Esophagus muscularis mucosa (tissue), 3 donors: ENCODE results near the gene GRIFIN.

Experiments used
- CTCF ChIP-seq, 3 experiments: fragments of 200-600 bp in 2 of 3; fragments of 450-650 bp in 1 of 3; sonication (generic) in 2 of 3; IDR thresholded peaks; one replicate each; pipeline ENCODE4 v1.5.1; 2017 to 2019; ENCODE audit warnings: antibody characterized with exemption in 3 of 3, mild to moderate bottlenecking in 2 of 3, moderate library complexity in 1 of 3
- POLR2AphosphoS5 ChIP-seq, 2 donors: sonication (generic); formaldehyde crosslinking; IDR thresholded peaks; one replicate each; pipeline ENCODE4 v1.6.1; 2017; ENCODE audit warnings: antibody characterized with exemption in 2 of 2

- TF ChIP-seq CTCF (IDR thresholded peaks at IDR 0.05): no peak
- TF ChIP-seq POLR2AphosphoS5 (IDR thresholded peaks at IDR 0.05): no peak
These were observed 48.8 kb upstream of the GRIFIN start for GRCh38 chr7:2524808-2525657.
